DMS79 treated with DMSO at 0.1 percent for 48 hours (cell line): Measurements from ENCODE around the gene DSC1.
"Not testable (repeated sequence)": the region's sequence is repeated elsewhere in the genome, so short reads cannot be mapped to it uniquely, and the experiment has no call there.

ENCODE experiments used
- DNase-seq: peaks from one replicate; lab custom pipeline; 2025; lab: John Stamatoyannopoulos, UW

Gene DSC1

DNA sequence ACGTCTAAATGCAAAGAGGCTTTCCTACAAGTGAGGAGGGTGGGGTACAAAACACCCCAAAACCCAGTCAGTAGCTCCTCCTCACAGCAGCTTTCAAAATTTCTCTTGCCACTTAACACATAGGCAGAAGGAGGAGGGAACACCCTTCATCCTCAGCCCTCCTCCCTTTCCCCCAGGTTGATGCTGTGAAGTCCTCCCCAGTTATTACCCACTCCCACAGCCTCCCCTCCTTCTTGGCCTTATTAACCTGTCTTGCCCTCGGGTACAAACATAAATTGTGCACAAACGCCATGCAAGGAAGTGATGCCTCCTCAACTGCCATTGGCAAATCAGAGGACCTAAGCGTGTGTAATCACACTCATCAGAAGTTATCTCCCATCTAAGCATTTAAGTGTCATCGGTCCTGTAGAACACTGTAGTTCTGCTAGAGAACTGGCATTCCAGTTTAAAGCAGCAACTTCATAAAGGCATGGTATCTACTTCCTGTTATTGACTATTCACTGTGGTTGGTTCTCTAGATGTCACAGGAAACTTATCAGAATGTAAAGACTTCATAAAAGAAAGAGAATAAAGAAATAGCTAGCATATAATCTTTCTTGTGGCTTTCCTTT is at the start of gene DSC1:
Gene DSC1, minus strand, starts transcription at position 32 of the 611 bp plus-strand sequence. CDS start 262 bp downstream, outside the sequence.
- DNase-seq: no peak

DNA sequence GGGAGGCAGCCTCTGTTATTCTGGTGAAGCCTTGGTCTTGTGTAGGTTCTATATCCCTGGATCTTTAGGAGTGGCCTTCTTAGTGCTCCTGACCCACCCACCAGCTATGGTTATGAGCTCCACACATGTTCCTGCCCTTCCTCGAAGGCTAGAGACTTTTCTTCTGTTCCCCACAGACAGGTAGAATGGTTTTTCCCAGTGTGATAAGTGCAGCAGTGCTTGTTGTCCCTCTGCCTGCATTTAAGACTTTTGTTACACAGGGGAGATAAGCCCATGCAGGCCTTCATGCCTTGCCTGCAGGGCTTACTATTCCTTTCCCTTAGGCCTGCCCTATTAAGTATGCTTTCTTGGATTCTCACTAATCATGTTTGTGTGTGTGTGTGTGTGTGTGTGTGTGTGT is 48.4 kb upstream of the DSC1 start:
- DNase-seq: no peak

DNA sequence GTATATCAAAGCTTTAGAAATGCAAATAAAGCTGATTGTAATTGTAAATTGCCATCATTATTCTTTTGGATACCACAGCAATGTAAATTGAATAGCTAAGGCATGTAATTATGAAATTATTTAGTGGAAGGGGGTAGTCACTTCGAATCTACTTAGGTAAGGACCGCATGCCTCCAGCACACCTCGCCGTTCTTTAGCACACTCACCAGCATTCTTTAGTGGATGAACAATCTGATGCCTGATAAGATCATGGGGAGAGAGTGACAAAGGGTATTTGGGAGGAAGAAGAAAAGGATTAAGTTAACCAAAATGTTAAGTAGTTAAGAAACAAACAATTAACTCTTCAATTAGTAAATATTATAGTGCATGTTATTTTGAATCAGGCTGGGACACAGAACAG is 46.4 kb upstream of the DSC1 start:
- no peak for DNase-seq

GRCh38 chr18:31207391-31207790 is 44.7 kb upstream of the DSC1 start:
- DNase-seq: no peak

DNA sequence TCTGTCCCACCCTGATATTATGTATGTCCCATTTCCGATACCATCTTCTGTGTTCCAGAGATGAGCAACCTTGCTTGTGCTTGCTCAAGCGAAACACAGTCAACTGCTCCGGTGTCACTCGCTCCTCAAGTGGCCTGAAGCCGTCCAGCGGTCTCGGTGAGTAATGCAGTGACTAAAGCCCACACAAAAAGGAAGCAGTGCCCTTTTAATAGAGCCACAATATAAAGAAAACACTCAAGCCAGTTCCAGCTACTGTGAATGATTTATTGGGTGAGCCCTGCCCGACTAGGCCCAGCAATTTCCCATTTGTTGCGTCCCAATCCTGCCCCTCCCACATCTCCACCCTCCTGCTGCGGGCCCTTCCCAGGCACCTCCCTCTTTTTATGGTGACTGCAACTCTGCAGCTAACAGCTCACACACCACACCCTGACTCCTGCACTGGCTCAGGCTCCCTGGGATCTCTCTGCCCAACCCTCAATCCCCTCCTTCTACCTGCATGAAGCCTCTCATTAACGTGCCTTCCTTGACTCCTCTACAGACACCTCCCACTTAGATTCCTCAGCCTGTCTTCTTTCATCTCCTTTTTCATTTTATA is 44.2 kb upstream of the DSC1 start:
- peak; percentile 19 for DNase-seq

- DNase-seq: no peak
Observed at GRCh38 chr18:31206071-31206470, 43.4 kb upstream of the DSC1 start.

DNA sequence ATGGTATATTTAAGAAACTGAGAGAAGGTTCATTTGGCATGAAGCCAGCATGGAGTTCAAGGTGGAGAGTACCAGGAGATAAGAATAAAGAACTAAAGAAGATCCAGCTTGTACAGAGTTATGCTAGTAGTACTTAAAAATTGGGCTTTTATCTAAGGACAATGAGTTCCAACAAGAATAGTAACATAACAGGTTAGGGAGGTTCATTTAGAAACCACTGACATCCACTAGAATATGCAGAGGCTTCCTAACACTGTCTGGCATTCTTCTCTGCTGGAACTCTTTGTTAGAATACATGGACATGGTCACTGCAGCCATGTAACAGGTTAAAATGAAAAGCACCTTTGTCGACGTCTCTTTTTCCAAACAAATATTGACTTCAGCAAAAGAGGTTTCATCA is 42.6 kb upstream of the DSC1 start:
- DNase-seq: no peak

DNA sequence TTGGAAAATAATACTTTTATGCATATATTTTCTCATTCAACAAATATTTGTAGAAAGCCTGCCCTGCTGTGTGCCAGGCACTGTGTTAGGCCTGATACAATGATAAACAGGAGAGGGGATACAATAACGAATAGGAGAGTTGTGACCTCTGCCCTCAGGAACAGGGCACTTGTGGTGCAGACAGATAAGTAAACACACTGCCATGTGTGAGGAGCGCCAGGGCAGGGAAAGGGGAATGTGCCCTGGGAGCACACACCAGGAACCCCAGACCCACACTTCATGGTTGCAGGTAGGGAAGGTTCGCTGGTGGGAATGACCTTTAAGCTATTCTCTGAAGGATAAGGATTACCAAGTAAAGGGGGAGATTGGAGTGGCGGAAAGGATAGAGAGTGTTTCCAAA is 42.2 kb upstream of the DSC1 start:
- no peak for DNase-seq

DNA sequence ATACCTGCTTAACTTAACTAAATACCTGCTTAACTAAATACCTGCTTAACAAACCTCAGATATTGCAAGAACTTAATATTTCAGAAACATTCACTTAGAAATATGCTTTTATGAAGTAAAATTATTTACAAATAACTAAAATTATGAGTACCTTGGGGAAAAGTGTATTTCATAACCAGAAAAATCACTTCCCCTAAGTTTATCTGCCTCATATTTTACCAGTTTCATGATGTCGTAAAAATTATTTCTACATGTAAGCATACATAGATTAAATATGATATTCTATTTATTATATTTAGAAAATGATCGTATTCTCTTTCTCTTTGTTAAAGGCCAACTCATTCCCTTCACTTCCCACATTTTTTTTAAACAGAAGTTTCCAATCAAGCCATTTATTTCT is 41.5 kb upstream of the DSC1 start:
- DNase-seq: no peak

GRCh38 chr18:31203794-31204148 is 41.1 kb upstream of the DSC1 start:
- DNase-seq: no peak

- no peak for DNase-seq
Observed at GRCh38 chr18:31203096-31203793, 40.6 kb upstream of the DSC1 start.

- no peak for DNase-seq
Observed at GRCh38 chr18:31199190-31199769, 36.6 kb upstream of the DSC1 start.

GRCh38 chr18:31197676-31198075 is 35.0 kb upstream of the DSC1 start:
- DNase-seq: no peak

DNA sequence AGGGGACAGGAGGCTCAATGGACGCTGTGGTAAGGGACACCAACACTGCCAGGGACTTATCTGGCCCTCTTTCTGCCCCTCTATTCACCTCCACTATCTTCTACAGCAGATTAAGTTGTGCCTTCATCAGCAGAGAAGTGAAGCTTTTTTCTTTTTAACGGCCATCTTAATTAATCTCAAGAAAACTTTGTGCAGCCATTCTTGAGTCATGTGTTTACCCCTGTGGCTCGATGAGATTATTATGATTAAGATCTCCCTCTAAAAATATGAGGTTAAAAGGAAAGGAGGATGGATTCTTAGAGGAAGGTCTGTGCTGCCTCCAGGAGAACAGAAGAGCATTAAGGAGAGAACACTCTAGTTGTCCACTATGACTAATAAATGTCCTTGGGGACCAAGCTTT is 32.4 kb upstream of the DSC1 start:
- no peak for DNase-seq

DNA sequence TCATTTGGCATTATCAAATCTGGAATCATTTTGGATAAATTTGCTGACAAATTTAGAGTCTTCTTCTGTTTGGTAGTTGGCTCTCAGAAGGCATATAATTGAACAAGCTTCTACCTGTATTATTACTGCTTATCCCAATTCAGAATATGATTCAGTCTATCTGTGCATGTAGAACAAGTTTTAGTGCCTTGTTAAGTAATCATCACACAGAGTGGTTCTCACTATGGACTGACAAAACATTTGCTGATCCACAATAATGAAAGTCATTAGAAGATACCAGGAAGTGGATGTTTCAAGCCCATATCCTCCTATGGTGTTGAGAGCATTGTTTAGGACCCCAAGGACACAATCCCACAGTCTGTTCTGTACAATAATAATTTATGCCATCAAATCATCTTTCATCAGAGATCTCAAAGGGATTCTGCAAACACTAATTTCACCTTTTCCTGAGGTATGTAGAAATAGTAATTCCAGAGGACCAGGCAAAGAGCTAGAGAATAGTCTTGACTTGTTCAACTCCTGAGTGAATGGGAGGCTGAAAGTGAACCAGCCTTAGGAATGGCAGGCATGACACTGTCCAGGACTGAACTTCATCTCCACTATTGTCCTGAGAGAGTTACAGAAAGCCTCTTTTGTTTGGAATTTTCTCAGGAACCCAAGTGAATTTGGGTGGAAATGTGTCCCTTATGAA is 29.6 kb upstream of the DSC1 start:
- DNase-seq: no peak

GRCh38 chr18:31190919-31191318 is 28.3 kb upstream of the DSC1 start:
- DNase-seq: no peak

DNA sequence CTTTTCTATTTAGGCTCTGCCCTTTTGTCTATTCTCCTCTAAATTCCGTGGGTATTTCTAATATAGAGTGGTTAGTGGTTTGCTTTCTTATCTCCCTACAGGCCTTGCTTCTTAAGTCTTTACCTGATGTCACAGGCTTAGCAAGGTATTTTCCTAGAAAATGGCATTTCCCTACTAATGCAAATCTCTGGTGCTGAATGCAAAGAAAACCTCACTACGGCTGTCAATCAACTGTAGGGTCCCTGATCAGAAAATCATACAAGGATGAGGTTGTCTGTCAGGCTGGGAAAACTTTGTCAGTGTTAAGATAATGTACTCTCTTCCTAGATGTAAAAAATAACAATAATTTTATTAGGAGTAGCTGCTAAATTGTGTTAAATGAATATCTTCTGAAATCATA is 27.1 kb upstream of the DSC1 start:
- no peak for DNase-seq

DNA sequence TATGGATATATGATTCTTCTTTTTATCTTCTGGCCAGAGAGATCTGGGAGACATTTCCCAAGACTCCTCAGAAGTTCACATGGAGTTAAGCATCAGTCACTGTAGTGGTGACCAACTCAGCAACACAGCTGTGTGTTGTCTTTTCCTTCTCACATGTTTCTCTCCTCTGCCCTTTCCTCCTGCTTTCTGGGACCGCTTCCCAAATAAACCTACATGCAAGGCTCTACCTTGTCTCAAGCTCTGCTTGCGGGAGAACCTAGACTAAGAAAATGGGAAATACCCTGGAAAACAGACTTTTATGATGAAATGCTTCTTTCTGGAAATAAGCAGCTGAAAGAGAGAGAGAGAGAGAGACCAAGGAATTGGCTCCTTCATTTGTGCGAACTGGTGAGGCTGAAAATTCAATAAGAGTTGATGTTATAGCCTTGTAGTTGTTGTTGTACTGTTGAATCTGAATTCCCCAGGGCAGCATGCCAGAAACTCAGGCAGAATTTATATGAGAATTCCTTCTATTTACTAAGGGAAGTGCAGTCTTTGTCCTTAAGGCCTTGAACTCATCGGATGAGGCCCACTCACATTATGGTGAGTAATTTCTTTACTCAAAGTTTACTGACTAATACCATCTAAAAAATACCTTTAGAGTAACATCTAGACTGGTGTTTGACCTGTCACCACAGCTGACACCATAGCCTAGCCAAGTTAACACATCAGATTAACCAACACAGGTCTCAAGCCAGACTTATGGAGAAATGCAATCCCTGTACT is 22.7 kb upstream of the DSC1 start:
- no peak for DNase-seq

GRCh38 chr18:31183302-31183701 is 20.6 kb upstream of the DSC1 start:
- no peak for DNase-seq

- not testable (repeated sequence) for DNase-seq
Observed at GRCh38 chr18:31177369-31177768, 14.7 kb upstream of the DSC1 start.

DNA sequence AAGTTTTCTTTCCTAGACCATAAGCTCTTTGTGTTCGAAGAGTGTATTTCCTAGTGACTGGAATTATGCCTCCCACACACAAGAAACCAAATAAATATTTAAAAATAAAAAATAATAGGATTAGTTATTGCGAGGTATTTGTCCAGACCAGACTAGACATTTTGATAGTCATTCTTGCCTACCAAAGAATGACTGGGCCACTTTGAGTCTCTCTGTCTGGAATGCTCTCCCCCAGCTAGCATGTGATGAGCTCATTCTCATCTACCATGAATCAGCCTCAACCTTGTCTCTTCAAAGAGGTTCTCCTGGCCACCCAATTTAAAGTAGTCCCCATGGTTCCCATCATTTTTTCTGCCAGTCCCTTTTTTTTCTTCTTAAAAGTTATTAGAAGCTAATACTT is 13.9 kb upstream of the DSC1 start:
- DNase-seq: no peak
